Fibroblast of pulmonary artery (primary cell): ENCODE data around the gene PTGIR.
A peak's percentile ranks its signal among the peaks of the same experiment; 100 is the strongest.

Experiments used
- DNase-seq: peaks from one replicate; pipeline ENCODE4 v3.0.0-alpha.2; 2010; ENCODE audit warnings: low read depth
- H3K4me3 ChIP-seq: replicated peaks from 2 replicates; pipeline ENCODE4 v1.5.1; 2011; ENCODE audit warnings: low read depth, mild to moderate bottlenecking, control low read depth, low read length, moderate library complexity
- CTCF ChIP-seq: IDR thresholded peaks from 2 replicates; pipeline ENCODE4 v1.5.1; 2011; ENCODE audit warnings: mild to moderate bottlenecking, control low read depth, low read length, inconsistent platforms; ENCODE audit errors: missing control alignments

PTGIR gene

GRCh38 chr19:46573679-46574498, 51.0 kb downstream of the PTGIR start:
- no peak overlapping the region for H3K4me3 ChIP-seq
- TF ChIP-seq CTCF, result no peak
- DNase-seq, result no peak

- peak; percentile 35 for TF ChIP-seq CTCF
- no peak overlapping the region for H3K4me3 ChIP-seq
- peak; percentile 28 for DNase-seq
These were observed 53.4 kb downstream of the PTGIR start for GRCh38 chr19:46571495-46571894.
